T1000 (cell line): ENCODE results near the gene OR6F1.
A peak's percentile ranks its signal among the peaks of the same experiment; 100 is the strongest.
"Not testable (repeated sequence)": the region's sequence is repeated elsewhere in the genome, so short reads cannot be mapped to it uniquely, and the experiment has no call there.

Source experiments
- DNase-seq: peaks from one replicate; lab custom pipeline; 2025; ENCODE audit warnings: mixed read lengths; lab: John Stamatoyannopoulos, UW

Gene OR6F1

GRCh38 chr1:247716546-247716945 lies at the start of gene OR6F1:
OR6F1 (minus strand) TSS chr1:247716646; CDS start chr1:247712755, 3,891 bp downstream.
- no peak for DNase-seq

- DNase-seq: no peak
Measured at GRCh38 chr1:247760456-247760855, 44.0 kb upstream of the OR6F1 start, which contains the start of gene OR1C1. OR1C1 (minus strand) TSS chr1:247760556; CDS start chr1:247758406, 2,150 bp downstream.

GRCh38 chr1:247754311-247754710 lies 37.9 kb upstream of the OR6F1 start:
- DNase-seq: not testable (repeated sequence)

- no peak for DNase-seq
Measured at GRCh38 chr1:247749870-247750269, 33.4 kb upstream of the OR6F1 start.

GRCh38 chr1:247748041-247748440 lies 31.6 kb upstream of the OR6F1 start, which contains the start of gene OR14A2:
OR14A2 (minus strand) TSS chr1:247748141.
- no peak for DNase-seq

- no peak for DNase-seq
Measured at GRCh38 chr1:247747616-247748015, 31.2 kb upstream of the OR6F1 start.

- DNase-seq: no peak
Measured at GRCh38 chr1:247746391-247746935, 30.0 kb upstream of the OR6F1 start.

- DNase-seq: not testable (repeated sequence)
Measured at GRCh38 chr1:247742215-247742760, 25.8 kb upstream of the OR6F1 start.

GRCh38 chr1:247741756-247742155 lies 25.3 kb upstream of the OR6F1 start:
- DNase-seq: no peak

- DNase-seq: no peak
Measured at GRCh38 chr1:247740721-247741120, 24.3 kb upstream of the OR6F1 start.

GRCh38 chr1:247738315-247738714 lies 21.9 kb upstream of the OR6F1 start, which contains the start of gene OR14K1:
OR14K1 (plus strand) TSS chr1:247738615; CDS start chr1:247738615, 0 bp downstream.
- DNase-seq: no peak

- DNase-seq: no peak
Measured at GRCh38 chr1:247721222-247721621, 4.8 kb upstream of the OR6F1 start.

- no peak for DNase-seq
Measured at GRCh38 chr1:247713753-247714152, 2.7 kb downstream of the OR6F1 start.

GRCh38 chr1:247710681-247711080 lies 5.8 kb downstream of the OR6F1 start:
- DNase-seq: not testable (repeated sequence)

- DNase-seq: no peak
Measured at GRCh38 chr1:247701338-247701737, 15.1 kb downstream of the OR6F1 start.

- peak; percentile 27 for DNase-seq
Measured at GRCh38 chr1:247681288-247681897, 35.1 kb downstream of the OR6F1 start.

GRCh38 chr1:247680171-247680570 lies 36.3 kb downstream of the OR6F1 start:
- DNase-seq: no peak

GRCh38 chr1:247679639-247680038 lies 36.8 kb downstream of the OR6F1 start, which contains the start of gene OR13G1:
OR13G1 (minus strand) TSS chr1:247679739; CDS start chr1:247673041, 6,698 bp downstream.
- DNase-seq: no peak

GRCh38 chr1:247669225-247669624 lies 47.2 kb downstream of the OR6F1 start:
- DNase-seq: no peak
